GM21723 (cell line): ENCODE measurements around the gene FSIP1.

Source experiments
- ATAC-seq: cut with Tn5 transposase; IDR thresholded peaks from one replicate; pipeline ENCODE4 v1.9.1; 2021; ENCODE audit warnings: mild to moderate bottlenecking, moderate library complexity; ENCODE audit not compliant: unreplicated experiment

Gene FSIP1

GRCh38 chr15:39556461-39556860 is 226.2 kb downstream of the FSIP1 start:
- no peak for ATAC-seq

GRCh38 chr15:39555885-39556284 is 226.8 kb downstream of the FSIP1 start:
- no peak for ATAC-seq

DNA sequence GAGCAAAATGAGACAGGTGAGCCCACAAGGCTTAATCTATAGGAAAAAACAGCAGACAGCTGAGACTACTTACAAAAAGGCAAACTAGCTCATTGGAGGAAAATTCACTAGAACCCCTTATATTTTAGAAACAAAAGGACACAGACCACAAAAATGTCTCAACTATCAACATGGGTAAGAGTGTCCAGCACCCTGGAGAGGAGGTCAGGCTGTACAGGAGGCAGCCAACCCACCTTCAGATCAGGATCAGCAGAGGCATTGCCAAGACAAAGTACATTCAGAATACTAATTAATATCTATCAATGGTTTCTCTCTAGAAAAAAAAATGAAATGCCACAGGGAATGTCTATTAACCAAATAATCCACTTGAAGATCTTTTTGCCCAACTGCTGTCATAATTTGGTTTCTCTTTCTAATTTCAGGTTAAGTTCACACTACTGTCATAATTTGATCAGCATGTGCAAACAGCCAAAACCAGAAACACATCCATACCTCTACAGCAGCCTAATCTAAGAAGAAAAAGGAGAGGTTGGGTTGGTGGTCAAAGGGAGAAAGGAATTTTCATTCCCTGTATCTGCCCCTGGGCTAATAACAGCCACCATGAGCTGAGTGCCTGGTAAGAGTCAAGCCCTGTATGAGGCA is 227.8 kb downstream of the FSIP1 start:
- ATAC-seq = no peak

DNA sequence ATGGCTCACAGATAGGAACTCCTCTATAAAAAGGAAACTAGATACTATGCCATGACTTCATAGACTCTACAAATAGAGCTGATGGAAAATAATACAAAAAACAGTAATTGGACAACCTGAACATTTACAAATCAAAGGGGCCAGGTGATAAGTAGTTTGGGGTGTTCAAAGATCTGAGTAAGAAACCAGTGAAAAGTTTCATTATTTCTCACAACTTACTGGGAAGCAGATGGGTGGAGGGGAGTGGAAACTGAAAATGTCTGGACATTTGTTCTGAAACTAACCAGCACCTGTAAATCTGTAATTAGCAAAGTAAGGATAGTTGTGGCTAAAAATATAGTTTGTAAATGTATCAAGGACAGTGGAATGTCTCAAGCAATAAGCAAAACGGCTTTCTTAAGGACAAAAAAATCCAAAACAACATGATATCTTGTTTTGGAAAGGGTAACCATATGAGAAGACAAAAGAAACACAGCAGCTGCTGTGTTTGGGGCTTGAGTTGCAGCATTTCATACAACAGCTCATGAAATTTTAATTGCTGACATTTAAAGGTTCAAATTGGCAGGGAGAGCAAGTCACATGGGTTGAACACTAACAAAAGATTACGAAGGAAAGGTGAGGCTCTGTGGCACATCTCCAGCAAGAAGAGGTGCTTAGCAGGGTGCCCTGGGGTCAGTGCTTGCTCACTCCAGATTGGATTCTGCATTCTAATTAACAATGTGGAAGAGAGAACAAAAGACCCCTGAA is 228.5 kb downstream of the FSIP1 start:
- no peak for ATAC-seq

DNA sequence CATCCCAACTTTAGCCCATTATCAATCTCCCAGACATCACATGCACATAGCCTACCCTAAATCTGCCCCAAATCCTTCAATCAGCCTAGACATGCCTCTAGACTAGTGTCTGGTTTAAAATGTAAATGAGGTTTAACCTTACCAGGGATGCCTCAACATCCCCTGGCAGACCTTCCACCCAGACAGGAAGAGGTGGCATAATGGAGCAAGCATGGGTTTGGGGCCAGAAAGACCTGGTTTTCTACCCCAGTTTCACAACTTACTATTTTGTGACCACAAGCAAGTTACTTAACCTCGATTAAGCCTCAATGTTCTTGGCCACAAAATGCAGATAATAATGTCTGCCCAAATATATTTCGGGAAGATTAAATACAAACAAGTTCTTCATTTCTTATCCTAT is 230.1 kb downstream of the FSIP1 start:
- ATAC-seq = no peak

GRCh38 chr15:39551476-39551875 is 231.2 kb downstream of the FSIP1 start:
- ATAC-seq = no peak
